IgD-negative memory B cell (primary cell): Measurements from ENCODE around the gene ANGPTL3. TPM values are rescaled to one million over a fixed set of nuclear protein-coding genes. Genes with fewer than 3 reads are reported as not detected.

Experiments
- polyA plus RNA-seq: library from polyadenylated mRNA; unstranded; fragments of 300-500 nt; fragmentation: Illumina TruSeq; gene quantifications from one replicate; pipeline ENCODE4 v1.2.3, GENCODE V29; 2021

Gene ANGPTL3
- polyA plus RNA-seq, 1 donor from 2014 or later = not detected

Other genes with a start within 250 kb of the ANGPTL3 start
- gene USP1, start 160.5 kb upstream of the ANGPTL3 start, polyA plus RNA-seq = 35.1 TPM
- 4.9 TPM for gene DOCK7, start 90.9 kb downstream of the ANGPTL3 start, polyA plus RNA-seq
- gene ATG4C, start 186.6 kb downstream of the ANGPTL3 start, polyA plus RNA-seq = 29.1 TPM